Measurements from ENCODE around the gene DNAJC18.
"Not testable (repeated sequence)": the region's sequence is repeated elsewhere in the genome, so short reads cannot be mapped to it uniquely, and the experiment has no call there.

Gene DNAJC18

DNA sequence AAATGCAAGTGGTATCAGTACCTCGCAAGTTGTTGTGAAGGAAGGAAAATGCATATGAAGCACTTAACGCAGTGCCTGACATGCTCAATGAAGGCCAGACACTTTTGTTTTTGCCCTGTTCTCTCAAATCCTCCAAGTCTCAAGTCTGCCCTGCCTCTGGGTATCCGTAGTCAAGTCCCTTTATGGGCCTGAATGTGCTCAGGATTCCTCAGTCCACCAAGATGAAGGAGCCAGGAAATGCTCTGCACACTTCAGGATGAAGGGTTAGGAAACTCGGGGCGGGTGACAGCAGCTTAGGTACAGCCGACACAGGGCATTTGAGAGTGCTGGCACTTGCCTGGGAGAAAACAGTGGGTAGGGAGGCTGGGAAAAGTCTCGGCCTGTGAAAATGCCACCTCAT lies 21.9 kb upstream of the DNAJC18 start:
- no peak for DNase-seq (ENCODE audit: low spot score)

DNA sequence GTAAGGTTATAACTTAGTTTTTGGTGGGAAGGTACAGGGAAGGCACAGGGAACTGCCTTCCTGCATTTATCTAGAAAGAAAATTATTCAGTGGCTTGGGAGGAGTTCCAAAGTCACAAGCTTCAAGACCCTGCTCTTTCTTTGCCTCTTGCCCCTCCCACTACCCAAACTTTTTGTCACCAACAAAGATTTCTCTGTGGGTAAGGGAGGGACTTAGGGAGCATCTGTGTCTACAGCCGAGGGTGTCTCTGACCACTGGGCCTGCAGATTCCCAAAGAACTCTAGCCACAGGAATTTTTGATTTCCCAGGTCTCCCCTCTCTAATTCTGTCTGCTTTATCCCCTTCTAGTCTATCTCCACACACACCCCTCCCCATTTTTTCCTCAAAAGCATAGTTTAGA lies 21.1 kb upstream of the DNAJC18 start:
- no peak for DNase-seq (ENCODE audit: low spot score)

DNA sequence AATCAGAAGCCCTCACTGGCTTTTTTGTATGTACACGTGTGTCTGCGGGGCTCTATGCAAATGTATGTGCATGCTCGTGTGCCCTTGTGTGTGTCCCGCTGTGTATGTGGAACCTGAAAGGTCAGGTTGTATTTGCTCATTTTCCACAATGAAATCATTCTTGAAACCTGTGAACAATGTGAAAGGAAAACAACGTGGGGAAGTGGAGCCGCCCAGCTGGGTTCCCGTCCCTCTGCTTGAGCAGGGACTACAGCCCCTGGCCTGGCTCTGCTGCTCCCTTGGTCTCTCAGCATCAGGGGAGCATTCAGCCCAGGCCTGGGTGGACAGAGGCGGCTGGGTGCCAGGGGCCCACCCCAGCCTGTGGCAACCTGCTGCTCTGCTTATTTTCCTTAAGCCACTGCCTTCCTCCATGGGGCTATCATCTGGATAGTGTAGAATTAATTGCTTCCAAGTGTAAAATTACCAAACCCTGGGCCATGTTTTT lies 20.2 kb upstream of the DNAJC18 start:
- no peak for DNase-seq (ENCODE audit: low spot score)

DNA sequence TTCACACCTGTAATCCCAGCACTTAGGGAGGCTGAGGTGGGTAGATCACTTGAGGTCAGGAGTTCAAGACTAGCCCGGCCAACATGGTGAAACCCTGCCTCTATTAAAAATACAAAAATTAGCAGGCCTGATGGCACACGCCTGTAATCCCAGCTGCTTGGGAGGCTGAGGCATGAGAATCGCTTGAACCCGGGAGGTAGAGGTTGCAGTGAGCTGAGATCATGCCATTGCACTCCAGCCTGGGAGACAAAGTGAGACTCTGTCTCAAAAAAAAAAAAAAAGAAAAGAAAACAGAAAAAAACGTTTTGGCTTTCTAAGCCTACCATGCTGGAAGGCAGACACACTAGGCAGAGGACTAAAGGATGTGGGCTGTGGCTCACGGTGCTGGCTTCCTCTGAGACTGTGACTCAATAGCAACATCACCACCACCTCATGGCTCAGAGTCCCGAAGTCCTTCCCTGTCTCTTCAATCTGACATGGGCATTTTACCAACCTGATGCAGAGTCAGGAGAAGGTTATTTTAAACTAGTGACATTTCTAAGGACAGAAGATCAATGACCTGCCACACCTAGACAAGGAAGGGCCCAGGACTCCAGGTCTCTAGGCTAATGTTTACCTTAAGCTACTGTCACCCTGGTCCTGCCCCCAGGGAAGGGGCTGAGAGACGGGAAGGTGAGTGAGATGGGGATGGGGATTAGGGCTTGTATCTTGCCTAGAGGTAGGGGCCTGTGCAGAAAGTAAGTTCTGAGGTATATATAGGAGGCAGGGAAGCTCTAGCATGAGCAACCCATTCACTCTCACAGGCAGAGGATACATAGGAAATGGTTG lies 19.5 kb upstream of the DNAJC18 start:
- DNase-seq (ENCODE audit: low spot score) = no peak

DNA sequence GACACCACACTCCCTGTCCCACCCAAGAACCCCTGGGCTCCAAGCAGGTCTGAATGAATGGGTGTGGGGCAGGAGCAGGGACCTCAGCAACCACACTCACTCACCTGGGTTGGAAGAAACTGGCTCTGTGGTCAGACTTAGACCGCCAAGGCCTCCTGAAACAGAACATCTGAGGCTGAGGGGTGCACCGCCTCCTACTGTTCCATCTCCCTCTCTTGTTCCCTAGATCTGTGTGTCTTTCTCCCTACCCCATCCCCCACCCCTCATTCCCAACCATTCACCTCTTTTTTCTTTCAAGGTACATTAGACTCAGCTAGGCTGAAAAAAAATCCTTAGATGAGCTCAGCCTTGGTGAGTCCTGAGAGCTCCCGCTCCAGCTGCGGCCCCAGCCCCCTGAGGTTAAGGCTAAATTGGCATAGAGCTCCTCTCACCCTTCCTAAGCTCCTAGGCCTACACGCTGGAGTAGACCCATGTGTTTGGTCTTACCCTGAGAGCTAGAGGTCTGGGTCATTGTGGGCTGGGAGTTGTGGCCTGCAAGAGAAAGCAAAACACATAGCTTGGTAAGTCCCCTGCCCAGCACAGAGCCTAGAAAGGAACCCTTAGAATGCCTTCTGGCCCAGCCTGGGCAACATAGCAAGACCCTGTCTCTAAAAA lies 18.5 kb upstream of the DNAJC18 start:
- DNase-seq (ENCODE audit: low spot score) = no peak

DNA sequence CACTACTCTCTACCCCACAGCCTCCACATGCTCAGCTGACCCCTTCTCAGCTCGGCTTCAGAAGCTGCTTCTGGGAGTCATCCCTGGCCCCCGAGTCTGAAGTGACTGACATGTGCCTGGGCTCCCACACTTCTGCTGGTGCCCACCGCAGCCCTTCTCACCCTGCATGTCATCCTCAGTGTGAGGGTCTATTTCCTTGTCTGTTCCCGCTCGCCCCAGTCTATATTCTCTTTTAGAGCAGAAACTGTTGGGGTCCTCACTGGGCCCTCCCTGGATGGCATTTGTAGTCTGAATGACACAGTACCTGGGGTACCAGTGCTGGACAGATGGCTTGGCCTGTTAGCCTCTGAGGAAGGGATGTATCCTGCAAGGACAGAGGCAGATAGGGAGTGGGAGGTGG lies 17.9 kb upstream of the DNAJC18 start:
- no peak for DNase-seq (ENCODE audit: low spot score)

DNA sequence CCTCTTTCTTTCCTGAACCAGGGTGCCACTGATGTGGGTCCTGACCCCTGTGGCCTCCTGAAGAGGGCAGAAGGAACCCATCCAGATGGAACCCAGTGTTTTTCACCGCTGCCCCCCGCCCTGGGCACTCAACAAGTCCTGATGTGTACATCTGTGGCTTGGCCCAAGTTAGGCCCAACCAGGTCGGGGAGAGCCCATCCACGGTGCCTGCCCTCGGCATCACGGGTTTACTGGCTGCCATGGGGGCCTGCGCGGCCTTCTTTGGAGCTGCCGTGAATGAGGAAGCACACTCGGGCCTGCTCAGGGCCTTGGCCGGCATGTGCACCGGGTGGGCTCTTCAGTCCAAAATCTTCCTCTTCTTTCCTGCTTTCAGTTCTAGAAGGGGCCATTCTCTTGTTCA lies 17.5 kb upstream of the DNAJC18 start:
- DNase-seq (ENCODE audit: low spot score) = no peak

DNA sequence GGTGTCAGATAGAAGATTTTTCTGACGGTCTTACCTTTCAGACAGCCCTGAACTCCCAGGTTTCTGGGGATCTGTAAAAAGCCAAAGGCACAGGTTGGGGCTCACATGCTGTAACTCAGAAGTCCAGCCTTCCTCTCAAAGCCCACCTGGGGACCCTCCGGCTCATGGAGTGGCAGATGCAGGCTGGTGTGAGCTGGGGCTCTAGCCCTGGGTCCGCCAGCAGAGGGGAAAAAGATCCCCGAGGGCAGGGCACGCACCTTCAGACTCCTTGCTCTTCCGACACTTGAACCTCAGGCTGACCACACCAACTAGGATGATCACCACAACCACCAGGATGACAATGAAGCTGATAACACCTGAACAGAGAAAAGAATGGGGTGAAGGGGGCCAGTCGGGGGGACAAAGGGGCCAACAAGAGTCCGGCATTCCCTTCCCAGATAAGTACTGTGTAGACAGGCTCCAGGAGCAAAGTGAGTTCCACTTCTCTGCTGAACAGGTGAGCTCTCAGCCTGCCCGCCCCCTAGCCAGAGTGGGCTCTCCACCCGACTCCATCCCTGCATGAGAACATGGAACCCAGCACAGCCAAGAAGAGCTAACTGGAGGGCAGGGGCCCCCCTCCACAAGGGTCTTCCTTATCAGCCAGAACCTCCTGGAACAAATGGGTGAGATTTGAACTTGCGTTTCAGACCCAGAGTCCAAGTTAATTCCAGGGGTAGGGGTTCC lies 15.4 kb upstream of the DNAJC18 start:
- DNase-seq (ENCODE audit: low spot score) = no peak

DNA sequence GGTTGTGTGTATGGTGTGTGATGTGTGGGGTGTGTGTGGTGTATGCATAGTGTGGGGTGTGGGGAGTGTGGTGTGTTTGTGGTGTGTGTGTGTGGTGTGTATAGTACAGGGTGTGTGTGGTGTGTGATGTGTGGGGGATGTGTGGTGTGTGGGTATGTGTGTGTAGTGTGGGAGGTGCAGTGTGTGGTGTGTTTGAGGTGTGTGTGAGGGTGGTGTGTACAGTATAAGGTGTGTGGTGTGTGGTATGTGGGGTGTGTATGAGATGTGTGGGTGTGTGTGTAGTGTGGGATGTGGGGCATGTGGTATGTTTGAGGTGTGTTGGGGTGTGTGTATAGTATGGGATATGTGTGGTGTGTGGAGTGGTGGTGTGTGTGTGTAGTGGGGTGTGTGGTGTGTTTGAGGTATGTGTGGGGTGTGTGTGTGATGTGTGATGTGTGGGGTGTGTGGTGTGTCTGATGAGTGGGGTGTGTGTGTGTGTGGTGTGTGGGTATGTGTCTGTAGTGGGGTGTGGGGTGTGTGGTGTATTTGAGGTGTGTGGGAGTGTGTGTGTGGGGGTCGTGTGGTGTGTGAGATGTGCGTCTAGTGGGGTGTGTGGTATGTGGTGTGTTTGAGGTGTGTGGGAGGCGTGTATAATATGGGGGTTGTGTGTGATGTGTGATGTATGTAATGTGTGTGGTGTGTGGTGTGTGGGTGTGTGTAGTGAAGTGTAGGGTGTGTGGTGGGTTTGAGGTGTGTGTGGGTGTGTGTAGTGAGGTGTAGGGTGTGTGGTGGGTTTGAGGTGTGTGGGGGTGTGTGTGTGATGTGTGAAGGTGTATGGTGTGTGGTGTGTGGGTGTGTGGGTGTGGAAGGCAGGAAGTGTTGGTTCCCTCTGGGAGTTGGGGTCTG lies 14.6 kb upstream of the DNAJC18 start:
- DNase-seq (ENCODE audit: low spot score) = no peak

DNA sequence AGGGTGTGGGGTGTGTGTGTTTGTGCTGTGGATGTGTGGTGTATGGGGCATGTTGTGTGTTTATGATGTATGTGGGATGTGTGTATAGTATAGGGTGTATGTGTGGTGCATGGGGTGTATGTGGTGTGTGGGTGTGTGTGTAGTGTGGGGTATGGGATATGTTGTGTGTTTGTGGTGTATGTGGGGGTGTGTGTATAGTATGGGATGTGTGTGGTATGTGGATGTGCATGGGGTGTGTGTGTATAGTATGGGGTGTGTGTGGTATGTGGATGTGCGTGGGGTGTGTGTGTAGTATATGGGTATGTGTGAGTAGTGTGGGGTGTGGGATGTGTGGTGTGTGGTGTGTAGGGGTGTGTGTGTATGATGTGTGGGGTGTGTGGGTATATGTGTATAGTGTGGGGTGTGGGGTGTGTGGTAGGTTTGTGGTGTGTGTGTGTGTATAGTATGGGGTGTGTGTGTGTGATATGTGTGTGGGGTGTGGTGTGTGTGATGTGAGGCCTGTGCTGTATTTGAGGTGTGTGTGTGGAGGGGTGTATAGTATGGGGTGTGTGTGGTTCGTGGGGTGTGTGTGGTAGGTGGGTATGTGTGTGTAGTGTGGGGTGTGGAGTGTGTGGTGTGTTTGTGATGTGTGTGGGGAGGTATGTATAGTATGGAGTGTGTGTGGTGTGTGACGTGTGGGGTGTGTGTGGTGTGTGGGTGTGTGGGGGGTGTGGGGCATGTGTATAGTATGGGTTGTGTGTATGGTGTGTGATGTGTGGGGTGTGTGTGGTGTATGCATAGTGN lies 12.7 kb upstream of the DNAJC18 start:
- DNase-seq (ENCODE audit: low spot score) = no peak

DNA sequence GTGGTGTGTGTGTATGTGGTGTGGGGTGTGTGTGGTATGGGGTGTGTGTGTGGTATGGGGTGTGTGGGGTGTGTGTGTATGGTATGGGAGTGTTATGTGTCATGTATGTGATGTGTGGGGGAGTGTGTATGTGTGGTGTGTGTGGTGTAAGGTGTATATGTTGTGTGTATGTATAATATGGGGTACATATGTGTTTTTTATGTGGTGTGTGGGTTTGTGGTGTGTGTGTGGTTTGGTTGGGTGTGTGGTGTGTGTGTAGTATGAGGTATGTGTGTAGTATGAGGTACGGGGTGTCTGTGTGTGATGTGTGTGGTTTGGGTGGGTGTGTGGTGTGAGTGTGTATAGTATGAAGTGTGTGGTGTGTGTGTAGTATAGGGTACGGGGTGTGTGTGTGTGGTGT lies 11.9 kb upstream of the DNAJC18 start:
- no peak for DNase-seq (ENCODE audit: low spot score)

DNA sequence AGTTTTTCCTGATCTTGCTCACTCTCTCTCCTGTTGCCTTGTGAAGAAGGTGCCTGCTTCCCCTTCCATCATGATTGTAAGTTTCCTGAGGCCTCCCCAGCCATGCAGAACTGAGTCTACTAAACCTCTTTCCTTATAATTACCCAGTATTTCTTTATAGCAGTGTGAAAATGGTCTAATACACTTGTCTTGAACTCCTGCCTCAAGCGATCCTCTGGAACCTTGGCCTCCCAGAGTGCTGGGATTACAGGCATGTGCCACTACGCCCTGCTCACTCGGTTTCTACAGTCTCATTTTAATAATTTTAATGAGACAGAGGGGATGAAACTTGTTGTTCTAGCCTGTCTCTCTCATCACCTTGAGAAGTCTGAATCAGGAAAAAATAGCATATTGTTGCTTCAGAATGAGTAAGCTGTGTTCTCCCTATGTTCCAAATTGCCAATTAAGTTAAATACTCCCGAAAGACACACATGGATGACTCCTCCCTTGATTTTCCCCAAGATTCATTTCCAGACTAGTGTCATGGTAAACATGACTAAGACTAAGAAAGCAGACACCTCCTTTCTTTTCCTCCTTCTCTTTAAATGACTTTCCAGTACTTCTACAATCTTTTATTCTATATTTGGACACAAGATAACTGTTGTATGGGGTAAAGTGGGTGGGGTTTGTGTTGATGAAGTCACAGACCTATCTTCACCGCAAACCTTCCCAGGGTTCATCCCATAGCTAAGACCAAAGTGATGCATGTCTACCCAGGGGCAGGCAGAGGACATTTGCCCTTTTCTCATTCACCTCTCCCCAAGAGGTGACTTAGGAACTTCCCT lies 7.8 kb upstream of the DNAJC18 start:
- DNase-seq (ENCODE audit: low spot score) = no peak

DNA sequence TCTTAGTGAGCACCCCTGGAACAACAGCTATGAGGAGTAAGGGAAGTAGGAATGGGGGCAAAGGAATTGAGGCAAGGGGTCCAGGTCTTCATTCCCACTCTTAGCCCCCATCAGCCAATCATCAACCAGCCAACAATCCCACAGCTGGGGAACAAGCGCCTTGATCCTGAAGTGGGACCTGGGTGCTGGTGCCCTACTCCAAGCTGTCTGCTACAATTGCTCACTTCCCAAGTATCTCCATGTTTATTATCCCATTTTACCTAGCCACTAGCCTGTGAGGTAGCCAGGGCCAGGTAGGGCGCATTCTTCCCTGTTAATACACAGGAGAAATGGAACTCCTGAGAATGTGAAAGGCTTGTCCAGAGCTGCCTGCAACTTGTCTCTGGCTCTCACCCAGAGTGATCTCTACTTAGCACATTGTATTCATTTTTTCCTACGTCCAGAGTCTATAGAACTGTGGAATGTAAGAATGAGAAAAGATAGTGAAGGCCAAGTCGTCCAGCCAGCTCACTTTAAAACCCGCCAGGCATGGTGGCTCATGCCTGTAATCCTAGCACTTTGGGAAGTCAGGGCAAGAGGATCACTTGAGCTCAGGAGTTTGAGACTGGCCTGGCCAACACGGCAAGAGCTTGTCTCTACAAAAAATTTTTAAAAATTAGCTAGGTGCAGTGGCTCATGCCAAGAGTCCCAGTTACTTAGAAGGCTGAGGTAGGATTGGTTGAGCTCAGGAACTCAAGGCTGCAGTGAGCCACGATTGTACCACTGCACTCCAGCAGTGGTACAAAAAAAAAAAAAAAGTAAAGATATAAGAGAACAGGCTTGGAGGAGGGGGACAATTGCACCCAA lies 6.2 kb upstream of the DNAJC18 start:
- DNase-seq (ENCODE audit: low spot score) = no peak

DNA sequence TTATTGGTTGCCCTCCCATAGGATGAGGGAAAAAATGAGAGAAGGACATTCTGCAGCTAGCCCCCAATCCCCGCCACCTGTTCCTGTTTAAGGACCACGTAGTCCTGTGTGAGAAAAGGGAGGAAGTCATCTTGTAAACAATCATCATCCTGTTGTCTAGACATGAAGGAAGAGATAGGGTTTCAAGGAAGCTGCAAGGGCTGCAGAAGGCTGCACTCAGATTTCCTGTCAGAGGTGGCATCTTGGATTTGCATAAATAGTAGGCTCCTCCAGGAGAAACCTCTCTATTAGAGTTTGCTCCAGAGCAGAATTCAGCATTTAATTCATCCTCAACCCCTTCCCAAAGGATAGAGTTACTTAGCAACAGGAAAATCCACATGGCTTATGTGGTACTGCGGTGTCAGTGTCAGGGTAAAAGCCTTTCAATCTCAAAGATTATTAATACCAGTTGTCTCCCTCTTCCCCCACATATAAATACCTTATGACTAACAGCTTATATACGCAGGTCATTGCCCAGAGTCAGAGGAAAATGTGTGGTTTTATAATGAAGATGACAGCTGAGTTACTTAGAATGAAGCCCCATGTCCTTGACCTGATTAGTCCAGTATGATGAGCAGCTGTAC lies 4.6 kb upstream of the DNAJC18 start:
- no peak for DNase-seq (ENCODE audit: low spot score)

DNA sequence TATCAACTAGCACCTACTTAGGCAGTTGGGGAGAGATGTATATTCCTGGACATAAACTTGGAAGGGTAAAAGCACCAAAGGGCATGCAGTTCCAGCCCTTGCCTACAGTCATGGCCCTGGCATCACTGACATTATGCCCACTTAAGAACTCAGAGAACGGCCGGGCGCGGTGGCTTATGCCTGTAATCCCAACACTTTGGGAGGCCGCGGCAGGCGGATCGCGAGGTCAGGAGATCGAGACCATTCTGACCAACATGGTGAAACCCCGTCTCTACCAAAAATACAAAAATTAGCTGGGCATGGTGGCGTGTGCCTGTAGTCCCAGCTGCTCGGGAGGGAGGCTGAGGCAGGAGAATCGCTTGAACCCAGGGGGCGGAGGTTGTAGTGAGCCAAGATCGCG lies 1.1 kb upstream of the DNAJC18 start:
- DNase-seq (ENCODE audit: low spot score) = not testable (repeated sequence)

DNA sequence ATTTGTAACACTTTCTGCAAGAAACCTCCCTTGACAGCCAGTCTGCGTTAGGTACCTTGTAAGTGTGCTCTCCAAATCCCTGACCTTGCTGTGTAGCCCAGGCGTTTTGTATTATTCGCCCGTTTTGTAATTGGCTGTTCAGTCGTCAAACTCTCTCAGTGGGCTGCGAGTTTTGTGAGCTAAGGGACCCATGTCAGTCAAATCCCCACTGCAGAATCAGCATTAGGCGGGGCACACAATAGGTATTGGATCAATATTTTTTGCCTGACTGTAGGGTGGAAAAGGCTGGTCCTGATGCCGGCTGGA lies 665 bp downstream of the DNAJC18 start:
- no peak for DNase-seq (ENCODE audit: low spot score)

DNA sequence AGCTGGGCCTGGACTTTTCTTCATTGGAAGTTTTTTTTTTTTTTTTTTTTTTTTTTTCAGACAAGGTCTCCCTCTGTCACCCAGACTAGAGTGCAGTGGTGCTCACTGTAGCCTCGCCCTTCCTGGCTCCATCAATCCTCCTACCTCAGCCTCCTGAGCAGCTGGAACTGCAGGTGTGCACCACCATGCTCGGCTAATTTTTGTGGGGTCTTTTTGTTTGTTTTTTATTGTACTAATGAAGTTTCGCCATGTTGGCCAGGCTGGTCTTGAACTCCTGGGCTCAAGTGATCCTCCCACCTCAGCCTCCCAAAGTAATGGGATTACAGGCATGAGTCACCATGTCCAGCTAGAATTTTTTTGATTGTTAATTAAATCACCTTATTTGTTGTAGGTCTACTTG lies 3.6 kb downstream of the DNAJC18 start:
- no peak for DNase-seq (ENCODE audit: low spot score)

DNA sequence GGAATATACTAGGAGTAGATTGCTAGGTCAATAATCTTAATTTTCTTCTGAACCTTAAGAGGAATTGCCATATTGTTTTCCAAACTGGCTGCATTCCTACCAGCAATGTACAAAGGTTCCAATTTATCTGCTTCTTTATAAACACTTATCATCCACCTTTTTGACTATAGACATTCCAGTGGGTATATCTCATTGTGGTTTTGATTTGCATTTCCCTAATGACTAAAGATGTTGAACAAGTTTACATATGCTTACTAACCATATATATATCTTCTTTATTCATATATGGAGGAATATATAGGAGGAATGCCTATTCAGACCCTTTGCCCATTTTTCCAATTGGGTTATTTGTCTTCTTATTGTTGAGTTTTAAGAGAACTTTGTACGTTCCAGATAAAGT lies 7.6 kb downstream of the DNAJC18 start:
- DNase-seq (ENCODE audit: low spot score) = no peak

DNA sequence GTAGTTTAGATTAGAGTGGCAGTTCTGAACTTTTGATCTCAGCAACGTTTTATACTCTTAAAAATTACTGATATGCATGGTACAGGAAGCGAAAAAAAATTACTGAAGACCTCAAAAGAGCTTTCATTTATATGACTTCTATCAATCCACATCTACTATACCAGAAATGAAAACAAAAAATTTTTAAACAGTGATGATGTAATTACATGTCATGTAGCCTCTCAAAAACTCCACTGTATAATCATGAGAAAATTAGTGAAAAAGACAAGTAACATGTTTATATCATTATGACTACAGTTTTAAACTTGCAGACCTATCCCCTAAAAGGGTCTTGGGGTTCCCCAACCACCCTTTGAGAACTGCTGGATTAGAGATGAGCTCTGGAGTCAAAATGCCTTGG lies 9.3 kb downstream of the DNAJC18 start:
- no peak for DNase-seq (ENCODE audit: low spot score)

Data from pons (tissue), 1 donor.